Stimulated activated CD4-positive, alpha-beta T cell treated with anti-CD3 and anti-CD28 coated beads, Interleukin-4, amount 100 ng/mL, for 1 hour (primary cell): Measurements from ENCODE around the gene MRPL21.
A peak's percentile ranks its signal among the peaks of the same experiment; 100 is the strongest.
"Not testable (repeated sequence)": the region's sequence is repeated elsewhere in the genome, so short reads cannot be mapped to it uniquely, and the experiment has no call there.

ENCODE experiments used
- DNase-seq: peaks from one replicate; pipeline ENCODE4 v3.0.0-alpha.2; 2020

MRPL21 gene

DNA sequence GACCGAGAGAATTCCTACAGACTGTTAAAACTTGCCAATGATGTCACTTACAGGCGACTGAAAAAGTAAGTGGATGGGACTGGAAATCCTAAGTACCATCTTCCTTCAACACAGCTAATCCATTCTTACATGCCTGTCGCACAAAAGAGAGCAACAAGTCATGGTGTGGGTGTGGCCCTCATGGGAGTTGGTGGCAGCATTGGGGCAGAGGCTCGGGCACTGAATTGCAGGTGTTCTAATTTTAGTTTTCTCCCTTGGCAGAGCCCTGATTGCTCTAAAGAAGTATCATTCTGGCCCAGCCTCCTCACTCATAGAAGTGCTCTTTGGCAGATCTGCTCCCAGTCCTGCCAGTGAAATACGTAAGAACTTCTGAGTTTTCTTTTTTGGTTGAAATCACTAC lies 4.6 kb upstream of the MRPL21 start:
- DNase-seq: no peak

DNA sequence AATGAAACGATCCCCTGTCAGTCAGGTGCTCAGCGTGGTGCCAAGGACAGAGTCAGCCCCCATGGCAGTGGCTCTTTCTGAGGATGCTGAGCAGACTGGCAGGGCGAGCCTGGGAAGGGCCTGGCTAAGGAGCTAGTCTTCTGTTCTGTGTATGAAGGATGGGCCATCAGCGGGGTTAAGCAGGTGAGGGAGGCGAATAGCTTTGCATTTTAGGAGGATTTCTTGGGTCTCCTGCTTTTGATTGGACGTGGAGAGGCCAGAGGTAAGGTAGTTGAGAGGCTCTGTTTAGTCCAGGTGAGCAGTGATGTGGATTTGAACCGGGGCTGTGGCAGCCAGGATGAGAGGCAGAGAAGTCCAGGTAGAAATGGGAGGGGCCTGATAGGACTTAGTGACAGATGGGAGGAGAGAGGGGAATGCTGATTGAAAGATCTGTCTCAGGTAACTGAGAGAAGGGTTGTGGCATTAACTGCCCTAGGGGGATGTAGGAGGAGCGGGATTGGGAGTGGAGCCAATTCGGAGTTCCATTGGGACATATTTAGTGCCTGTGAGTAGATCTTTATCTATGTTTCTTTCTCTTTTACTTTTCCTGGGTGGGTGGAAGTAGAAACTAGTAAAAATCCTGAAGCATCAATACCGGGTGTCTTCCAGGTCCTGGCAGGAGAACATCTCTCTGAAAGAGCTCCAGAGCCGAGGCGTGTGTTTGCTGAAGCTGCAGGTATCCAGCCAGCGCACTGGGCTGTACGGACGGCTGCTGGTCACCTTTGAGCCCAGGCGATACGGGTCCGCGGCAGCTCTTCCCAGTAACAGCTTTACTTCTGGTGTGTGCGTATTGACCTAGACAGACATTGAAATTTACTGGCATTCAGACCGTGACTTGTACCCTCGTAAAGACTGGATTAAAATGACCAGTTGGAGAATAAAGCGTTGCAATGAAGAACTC lies 2.1 kb upstream of the MRPL21 start:
- no peak for DNase-seq

DNA sequence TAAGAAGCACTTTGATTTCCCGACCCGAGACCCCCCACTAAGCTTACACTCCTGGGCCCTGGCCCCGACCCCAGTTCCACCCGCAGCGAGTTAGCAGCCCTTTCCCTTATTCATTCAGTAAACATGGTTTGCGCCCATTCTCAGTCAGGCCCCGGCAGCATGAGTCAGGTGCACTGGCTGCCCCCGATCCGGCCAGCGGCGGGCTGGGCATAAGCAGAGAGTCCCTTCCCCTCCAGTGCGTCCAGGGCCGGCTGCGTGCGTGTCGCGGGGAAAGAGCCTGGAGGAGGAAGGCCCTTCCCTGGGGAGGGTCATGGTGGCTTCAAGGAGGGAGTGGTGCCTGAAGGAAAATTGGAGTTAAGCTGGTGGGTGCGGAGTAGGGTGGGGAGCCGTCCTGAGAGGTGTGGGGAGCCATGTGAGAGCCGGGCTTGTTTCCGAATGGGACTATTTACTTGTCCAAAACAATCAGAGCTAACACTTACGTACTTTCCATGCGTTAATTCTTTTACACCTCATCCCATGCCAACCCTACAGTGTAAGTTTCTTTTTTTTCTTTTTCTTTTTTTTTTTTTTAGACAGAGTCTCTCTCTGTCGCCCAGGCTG lies 716 bp upstream of the MRPL21 start:
- peak; percentile 28 for DNase-seq

DNA sequence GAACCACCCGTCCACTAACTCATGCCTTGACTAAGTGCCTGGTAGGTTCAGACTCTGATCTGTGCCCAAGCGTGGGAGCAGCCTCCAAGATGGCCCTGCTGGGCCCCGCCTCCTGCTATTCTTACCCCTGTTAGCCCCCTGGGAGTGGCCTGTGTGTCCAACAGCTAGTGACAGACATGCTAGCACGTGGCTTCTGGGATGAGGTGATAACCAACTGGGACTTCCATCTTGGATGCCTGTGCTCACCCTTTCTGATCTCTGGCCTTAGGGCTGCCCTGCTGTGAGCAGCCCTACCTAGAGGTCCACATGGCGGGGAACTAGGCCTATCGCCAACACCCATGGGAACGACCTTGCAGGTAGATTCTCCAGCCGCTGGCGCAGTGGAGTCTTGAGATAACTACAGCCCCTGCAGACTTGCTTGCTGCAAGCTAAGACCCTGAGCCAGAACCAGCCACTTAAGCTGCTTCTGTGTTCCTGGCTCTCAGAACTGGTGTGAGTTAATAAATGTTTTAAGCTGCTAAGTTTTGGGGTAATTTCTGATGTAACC lies 2.7 kb downstream of the MRPL21 start:
- DNase-seq: no peak

DNA sequence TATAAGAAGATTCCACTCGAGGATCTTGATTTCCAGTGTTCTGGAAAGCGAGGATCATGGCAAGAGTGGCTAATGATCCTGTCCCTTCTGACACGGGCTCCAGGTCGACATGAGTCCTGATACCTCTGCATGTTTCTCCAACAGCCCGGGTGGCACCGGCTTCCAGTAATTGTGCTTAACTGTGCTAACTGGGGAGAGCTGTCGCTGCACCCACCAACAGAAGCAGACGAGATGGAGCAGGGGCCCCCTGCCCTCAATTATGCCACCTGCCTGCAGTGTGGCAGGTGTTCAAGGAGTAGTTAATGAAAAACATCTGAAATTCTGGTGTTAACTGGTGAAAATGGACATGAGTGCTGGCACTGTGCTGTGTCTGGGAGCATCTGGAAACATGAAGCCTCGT lies 6.2 kb downstream of the MRPL21 start:
- no peak for DNase-seq

DNA sequence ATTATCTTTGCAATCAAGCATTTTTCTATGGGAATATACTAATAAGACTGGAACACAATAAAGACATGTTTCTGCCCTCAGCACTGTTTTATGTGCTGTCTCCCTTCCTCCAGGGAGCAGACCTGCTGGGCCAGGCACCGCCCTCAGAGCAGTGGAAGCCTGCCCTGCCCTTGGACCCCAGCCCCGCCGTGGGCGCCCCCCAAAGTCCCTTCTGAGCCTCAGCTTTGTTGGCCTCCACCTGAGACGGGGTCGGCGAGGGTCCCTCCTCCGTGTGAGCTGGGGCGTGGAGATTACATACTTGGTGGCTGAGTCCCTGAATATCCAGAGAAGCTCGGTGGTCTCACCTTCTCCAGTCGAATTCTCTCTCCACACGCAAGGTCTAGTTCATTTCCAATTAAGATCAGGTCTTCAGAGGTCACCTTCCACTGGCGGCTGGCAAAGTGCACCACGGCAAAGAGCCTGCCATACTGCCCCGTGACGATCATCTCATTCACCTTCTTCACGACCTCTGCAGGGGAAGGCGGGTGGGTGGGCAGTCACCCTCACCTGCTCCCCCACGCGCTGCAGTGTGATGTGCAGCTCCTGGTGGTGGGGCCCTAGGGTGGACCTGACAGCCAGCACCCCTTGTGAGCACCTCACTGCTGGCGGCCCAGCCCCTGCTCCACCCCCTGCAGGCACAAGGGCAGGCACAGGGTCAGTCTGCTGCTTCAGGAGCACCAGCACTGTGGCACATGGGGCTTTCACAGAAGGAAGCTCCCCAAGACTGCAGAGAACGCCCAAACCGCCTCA lies 7.3 kb downstream of the MRPL21 start:
- DNase-seq: no peak

DNA sequence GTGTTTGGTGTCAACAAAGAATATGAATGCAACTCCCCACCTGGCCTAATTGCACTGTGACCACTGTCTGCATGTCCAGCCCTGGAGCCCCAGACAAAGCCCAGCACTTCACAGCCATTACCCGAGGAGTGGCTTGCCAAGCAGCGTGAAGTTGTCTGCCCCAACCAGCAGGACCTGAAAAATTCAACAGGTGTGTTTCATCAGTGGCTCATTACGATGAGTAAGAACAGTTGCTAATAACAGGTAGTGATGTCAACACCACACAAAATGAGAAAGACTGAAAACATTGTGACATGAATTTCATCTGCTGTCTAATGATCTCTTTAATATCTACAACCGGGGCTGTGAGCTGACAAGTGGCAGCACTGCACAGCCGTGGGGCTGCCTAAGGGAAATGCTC lies 10.3 kb downstream of the MRPL21 start:
- no peak for DNase-seq

DNA sequence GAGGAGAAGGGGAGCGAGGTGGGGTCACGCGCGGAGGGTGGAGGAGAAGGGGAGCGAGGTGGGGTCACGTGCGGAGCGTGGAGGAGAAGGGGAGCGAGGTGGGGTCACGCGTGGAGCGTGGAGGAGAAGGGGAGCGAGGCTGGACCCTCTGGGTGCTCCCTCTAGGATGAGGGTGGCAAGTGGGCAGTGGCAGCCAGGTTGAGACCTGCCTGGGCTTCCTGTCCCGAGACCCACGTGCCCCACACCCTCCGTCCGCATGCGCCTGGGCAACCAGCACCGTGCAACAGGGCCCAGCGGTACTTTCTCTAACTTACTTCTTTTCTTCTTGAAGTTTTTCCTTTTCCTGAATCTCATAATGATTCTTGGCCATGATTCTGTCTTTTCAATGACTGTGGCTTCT lies 11.1 kb downstream of the MRPL21 start:
- DNase-seq: no peak

DNA sequence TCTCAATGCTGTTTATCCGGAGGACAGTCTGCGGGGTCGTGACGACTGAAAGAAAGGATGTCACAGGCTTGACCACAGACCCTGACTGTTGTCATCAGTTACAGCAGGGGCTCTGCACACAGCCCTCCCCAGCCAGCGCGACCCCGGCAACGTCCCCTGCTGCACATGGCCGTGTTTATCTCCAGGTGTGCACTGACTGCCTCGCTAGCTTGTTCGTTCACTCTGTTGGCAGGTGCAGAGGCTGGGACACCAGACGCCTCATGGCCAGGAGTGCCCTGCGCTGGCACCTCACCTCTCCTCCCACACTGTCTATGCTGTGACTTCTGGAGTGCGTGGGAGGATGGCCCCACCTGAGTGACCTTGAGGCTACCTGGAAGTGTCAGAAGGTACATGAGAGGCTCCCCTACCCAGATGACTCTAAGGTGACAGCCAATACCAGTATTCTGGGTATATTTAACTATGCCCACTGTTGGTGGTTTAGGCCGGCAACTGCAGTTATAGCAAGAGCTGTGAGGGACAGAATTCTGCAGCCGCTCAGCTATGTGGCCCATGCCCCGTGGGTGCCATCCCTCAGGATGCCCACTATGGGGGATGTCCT lies 12.2 kb downstream of the MRPL21 start:
- no peak for DNase-seq

DNA sequence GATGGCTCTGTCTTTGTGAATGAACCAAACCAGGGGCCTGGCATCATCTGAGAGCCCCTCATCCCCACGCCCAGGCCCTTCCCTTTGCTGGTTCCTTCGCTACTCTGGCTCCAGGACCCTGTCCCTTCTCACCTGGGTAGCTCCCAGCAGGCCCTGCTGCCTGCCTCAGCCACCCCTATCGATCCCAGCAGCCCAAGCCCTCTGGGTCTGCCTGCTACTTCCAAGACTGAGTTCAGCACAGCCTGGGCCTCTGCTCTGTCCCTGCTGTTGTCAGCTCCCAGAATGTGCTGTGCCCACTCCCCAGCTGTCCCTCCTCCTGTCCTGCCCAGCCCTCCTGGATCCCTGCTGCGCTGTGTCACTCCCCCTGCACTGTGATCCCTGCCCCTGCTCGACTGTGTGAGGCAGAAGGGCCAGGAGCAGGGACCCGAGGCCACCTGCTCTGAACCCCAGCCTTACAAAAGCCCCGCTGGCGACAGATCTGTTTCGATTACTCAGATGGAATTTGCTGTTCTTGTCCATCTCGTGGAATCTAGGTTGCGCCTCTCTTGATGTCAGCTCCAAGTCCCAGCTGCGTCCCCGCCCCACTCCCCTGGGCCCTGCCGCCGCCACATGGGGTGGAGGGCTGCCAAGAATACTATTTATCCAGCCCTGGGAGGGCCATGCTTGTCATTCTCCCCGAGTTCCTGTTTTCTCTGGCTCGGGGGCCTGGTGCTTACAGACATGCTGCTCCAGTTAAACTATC lies 13.0 kb downstream of the MRPL21 start:
- DNase-seq: no peak

DNA sequence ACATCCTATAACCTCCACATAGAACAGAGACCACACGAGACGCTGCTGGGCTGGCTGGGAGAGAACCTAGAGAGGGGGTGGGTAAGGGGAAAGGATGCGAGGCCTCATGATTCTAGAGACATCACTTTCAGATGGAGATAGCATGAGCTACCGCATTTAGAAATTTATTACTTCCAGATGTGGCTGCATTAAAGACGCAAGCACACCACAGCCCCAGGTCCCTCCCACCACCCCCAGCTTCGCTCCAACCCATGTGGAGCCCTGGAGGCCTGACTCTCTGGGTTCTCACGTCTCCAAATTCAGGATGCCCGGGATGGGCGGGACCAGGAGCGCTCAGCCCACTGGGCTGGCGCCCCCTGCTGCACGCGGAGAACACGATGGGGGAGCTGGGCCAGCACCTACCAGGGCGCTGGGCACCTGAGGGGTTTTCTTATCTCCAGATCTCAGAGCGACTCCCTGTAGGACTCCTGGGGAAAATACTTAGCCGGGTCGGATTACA lies 13.6 kb downstream of the MRPL21 start:
- peak; percentile 21 for DNase-seq

DNA sequence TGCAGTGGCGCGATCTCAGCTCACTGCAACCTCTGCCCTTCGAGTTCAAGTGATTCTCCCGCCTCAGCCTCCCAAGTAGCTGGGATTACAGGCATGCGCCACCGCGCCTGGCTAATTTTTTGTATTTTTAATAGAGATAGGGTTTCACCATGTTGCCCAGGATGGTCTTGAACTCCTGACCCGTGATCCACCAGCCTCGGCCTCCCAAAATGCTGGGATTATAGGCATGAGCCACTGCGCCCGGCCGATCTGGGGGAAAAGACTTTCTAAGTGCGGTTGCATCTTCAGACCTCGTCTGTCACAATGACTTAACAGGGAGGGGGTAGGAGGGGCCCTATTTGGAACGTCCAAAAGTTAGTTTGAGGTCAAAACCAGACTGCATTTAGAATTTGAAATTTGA lies 18.8 kb downstream of the MRPL21 start:
- DNase-seq: not testable (repeated sequence)

DNA sequence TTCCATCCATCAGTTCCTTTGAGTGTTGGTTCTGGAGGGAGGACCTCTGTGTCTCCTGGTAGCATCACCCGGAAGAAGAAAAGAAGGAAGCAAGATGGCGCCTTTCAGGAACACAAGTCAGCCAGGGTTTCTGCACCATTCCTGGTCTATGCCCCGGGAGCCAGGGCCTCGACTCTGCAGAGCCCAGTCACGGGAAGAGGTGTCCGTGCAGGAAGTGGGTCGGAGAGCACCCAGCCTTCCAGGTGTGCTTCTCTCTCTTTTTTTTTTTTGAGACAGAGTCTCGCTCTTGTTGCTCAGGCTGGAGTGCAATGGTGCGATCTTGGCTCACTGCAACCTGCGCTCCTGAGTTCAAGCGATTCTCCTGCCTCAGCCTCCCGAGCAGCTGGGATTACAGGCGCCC lies 21.2 kb downstream of the MRPL21 start:
- DNase-seq: no peak

DNA sequence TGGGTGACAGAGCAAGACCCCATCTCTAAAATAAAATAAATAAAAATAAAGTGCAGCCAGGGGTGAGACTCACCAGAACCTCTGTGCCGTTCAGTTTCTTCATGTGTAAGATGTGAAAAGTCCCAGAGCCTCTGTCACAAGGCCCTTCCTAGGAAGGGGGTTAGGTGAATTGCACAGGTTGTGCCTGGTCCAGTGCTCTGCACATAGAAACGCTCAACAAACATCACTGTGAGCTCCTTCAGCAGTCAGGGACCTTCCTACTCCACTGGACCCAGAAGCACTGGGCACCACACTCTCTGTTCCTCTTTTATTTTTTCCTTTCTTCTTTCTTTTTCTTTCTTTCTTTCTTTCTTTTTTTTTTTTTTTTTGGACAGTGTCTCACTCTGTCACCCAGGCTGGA lies 22.3 kb downstream of the MRPL21 start:
- no peak for DNase-seq

DNA sequence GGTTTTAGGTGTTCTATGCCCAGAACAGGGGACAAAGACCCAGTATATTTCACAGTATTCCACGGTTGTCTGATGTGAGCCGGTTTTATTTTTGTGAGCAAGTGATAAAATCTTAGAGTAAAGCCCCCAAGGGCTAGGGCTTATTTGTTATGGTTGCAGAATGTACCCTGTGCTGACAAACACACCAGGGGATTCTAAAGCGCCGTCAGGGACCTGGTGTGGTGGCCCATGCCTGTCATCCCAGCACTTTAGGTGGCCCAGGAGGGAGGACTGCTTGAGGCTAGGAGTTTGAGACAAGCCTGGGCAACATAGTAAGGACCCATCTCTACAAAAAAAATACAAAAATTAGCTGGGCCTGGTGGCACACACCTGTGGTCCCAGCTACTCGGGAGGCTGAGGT lies 22.8 kb downstream of the MRPL21 start:
- no peak for DNase-seq

DNA sequence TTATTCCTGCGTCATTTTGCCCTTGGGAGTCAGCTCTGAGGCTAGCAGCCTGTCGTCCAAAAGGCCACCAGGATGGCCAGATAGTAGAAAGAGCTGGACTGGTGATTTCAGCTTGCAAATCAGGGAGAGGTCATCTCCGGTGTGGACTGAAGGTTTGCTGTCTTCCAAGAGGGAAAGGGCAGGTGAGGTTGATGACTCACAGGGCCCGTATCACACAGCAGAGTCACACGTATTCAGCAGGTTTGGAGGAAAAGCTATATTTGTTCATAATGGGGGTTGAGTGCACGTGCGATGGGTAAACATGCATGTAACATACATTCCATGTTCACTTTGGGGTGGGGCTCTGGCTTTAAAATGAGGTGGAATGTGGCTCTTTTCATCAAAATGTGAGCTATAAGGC lies 25.6 kb downstream of the MRPL21 start:
- DNase-seq: no peak

DNA sequence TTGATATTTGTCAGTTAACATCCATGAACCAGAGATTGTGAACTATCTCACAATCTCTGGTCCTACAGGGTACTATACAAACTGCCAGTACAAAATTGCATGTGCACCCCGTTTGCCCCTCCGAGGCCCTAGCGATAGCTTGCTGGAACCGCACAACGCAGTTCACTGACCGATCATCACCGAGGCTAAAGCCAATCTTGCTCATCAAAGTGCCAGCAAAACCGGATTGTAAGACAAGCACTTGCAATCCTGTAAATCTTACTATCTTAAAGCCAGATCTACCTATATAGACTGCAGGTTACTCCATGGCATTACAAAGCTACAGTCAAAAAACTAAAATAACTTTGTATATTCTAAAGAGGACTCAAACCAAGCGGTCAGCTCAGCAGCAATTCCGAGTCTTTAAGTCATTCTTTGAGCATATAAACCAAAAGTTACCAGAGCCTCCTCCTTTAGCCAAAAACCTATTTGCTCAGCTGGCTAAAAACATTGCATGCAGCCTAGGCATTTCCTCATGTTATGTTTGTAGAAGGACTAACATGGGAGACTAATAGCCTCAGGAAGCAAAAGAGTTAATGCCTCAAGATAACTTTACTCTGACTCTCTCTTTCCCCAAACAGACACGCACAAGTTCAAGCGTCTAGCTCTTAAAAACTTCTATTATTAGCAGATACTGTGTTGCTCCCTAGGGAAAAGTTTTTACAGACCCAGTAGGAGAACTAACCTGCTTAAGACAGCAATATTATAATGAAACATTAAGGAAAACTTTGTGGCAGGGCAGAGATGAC lies 31.2 kb downstream of the MRPL21 start:
- no peak for DNase-seq

DNA sequence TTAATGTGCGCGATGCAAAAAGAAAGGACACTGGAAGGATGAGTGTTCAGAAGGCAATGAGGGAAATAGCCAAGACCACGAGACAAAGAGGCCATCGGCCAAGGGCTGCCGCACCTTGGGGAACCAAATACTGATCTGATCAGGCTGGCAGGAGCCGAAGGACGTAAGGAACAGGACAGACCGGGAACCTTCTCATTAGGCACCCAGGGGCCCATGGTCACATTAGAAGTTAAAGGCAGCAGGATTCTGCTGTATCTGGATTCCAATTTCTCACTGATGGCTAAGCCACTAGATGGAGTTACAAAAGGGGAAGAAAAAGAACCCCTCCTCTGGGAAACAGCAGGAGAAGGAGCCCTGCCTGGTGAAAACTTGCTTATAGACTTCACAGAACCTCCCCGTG lies 33.2 kb downstream of the MRPL21 start:
- no peak for DNase-seq

DNA sequence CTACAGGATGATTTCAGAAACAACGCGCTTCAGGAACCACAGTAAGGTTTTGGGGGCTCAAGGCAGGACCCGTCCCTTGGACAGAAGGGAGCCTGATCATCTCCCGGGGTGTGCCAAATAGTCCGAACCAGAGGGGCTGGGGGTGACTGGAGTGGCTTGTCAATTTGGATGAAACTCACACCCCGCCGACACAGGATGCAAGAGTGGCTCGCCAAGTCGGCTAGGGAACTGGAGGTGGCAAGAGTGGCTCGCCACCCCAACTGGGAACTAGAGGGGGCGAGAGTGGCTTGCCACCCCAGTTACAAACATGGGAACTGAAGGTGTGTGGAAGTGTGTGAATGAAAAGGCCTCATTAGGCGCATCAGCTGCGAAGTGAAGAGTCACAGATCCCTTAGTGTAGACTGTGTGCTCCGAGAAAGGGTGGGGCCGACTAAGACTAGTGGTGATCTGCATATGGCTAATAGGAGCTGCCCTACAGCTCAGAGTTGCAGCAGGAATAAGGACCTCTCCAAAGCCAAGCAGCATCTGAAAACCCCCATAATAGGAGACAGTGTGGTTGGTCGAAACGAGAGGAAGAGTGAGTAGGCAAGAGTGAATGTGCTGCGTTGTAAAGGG lies 35.3 kb downstream of the MRPL21 start:
- no peak for DNase-seq

DNA sequence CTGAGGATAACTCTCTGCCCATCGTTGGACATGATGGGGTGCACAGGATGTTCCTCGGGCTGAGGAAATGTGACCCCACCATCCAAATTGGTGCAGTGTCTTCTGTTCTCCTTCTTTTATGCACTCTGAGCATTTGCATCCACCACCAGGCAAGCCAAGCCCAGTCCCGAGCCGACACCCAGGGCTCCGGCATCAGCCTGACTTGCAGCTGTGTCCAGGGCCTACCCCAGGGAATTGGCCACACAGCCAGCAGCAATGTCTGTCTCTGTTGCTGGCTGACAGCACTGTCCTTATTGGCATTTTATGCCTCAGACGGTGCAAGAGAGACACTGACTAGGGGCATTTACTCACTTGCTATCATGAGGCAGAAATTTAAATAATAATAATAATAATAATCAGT lies 36.6 kb downstream of the MRPL21 start:
- no peak for DNase-seq

DNA sequence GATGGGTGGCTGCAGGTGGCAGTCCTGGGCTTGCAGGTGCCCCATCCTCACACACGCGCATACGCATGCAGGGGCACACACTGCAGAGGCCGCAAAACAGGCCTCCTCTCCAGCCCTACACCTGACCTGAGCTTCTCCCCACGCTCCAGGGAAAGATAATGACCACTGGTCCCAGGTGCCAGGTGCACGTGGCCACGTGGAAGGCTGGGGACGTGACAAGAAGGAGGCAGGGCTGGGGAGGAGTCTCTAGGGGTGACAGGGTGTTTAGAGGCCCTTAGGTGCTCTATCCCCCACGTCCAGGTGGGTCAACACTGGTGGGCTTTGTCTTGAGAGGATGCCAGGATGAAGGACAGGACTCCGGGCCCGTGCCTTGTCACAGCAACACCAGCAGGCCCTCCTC lies 38.4 kb downstream of the MRPL21 start:
- no peak for DNase-seq
